Sigmoid colon (tissue), 3 donors: ENCODE results near the gene CLTA.
A peak's percentile ranks its signal among the peaks of the same experiment; 100 is the strongest.

Experiments
- POLR2A ChIP-seq, 2 donors: fragments of 450-650 bp; IDR thresholded peaks; one replicate each; pipeline ENCODE4 v1.6.1; 2016; ENCODE audit warnings: antibody characterized with exemption in 2 of 2, mild to moderate bottlenecking in 2 of 2, moderate library complexity in 2 of 2
- TF ChIP-seq, protein P1 (sequence below), 4 experiments: fragments of 450-650 bp in 3 of 4; fragments of 200-600 bp in 1 of 4; IDR thresholded peaks; one replicate each; pipeline ENCODE4 v1.5.1; 2016 to 2019; ENCODE audit warnings: antibody characterized with exemption in 4 of 4, mild to moderate bottlenecking in 3 of 4, moderate library complexity in 2 of 4

DNA sequence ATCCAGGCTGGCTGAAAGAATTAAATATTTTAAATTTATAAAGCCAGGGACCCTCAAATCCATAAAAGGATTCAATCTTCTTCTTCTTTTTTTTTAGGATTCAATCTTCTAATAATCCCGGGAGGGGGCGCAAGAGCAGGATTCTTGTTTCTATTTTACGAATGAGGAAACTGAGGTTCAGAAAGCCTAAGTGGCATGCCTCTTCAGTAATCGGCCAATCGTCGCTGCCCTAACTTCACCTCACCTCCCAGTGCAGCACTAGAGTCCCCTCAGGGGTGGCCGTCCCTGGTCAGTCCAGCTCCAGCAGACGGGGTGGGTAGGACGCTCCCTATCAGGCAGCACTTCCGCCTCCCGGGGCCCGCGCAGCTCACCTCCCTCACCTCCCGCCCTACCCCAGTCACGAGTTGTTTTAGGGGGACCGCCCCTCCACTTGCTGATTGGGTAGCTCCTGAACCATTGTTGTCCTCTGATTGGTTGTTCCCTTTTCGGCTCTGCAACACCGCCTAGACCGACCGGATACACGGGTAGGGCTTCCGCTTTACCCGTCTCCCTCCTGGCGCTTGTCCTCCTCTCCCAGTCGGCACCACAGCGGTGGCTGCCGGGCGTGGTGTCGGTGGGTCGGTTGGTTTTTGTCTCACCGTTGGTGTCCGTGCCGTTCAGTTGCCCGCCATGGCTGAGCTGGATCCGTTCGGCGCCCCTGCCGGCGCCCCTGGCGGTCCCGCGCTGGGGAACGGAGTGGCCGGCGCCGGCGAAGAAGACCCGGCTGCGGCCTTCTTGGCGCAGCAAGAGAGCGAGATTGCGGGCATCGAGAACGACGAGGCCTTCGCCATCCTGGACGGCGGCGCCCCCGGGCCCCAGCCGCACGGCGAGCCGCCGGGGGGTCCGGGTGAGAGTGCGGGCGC lies at the start of gene CLTA:
- TF ChIP-seq, protein P1, sequence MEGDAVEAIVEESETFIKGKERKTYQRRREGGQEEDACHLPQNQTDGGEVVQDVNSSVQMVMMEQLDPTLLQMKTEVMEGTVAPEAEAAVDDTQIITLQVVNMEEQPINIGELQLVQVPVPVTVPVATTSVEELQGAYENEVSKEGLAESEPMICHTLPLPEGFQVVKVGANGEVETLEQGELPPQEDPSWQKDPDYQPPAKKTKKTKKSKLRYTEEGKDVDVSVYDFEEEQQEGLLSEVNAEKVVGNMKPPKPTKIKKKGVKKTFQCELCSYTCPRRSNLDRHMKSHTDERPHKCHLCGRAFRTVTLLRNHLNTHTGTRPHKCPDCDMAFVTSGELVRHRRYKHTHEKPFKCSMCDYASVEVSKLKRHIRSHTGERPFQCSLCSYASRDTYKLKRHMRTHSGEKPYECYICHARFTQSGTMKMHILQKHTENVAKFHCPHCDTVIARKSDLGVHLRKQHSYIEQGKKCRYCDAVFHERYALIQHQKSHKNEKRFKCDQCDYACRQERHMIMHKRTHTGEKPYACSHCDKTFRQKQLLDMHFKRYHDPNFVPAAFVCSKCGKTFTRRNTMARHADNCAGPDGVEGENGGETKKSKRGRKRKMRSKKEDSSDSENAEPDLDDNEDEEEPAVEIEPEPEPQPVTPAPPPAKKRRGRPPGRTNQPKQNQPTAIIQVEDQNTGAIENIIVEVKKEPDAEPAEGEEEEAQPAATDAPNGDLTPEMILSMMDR (IDR thresholded peaks at IDR 0.05) = peak; percentile 22 to 53 (median 48)
- peak; percentile 72 to 91 for TF ChIP-seq POLR2A (IDR thresholded peaks at IDR 0.05)
